NCI-H146 (cell line): Measurements from ENCODE around the gene KIF1A.
"Not testable (repeated sequence)": the region's sequence is repeated elsewhere in the genome, so short reads cannot be mapped to it uniquely, and the experiment has no call there.

Experiments used
- DNase-seq: peaks from one replicate; lab custom pipeline; 2025; lab: John Stamatoyannopoulos, UW

KIF1A gene

GRCh38 chr2:240702640-240703011 lies 117.4 kb downstream of the KIF1A start:
- DNase-seq, result no peak

GRCh38 chr2:240701736-240702639 lies 118.0 kb downstream of the KIF1A start:
- DNase-seq, result no peak

GRCh38 chr2:240701091-240701735 lies 118.8 kb downstream of the KIF1A start:
- no peak for DNase-seq

GRCh38 chr2:240700616-240701015 lies 119.4 kb downstream of the KIF1A start:
- not testable (repeated sequence) for DNase-seq

- DNase-seq, result not testable (repeated sequence)
These were observed 120.2 kb downstream of the KIF1A start for GRCh38 chr2:240699835-240700234.

GRCh38 chr2:240698852-240699561 lies 121.0 kb downstream of the KIF1A start:
- not testable (repeated sequence) for DNase-seq

- DNase-seq, result not testable (repeated sequence)
These were observed 123.5 kb downstream of the KIF1A start for GRCh38 chr2:240696469-240696868.

- DNase-seq, result not testable (repeated sequence)
These were observed 124.4 kb downstream of the KIF1A start for GRCh38 chr2:240695593-240695992.

GRCh38 chr2:240694304-240694703 lies 125.7 kb downstream of the KIF1A start:
- DNase-seq, result not testable (repeated sequence)

GRCh38 chr2:240692583-240693561 lies 127.1 kb downstream of the KIF1A start:
- DNase-seq, result not testable (repeated sequence)

- not testable (repeated sequence) for DNase-seq
These were observed 128.2 kb downstream of the KIF1A start, which contains the start of gene AQP12A for GRCh38 chr2:240691631-240692420. Gene AQP12A (plus strand): TSS chr2:240691866. CDS start chr2:240691914, 48 bp downstream.

- not testable (repeated sequence) for DNase-seq
These were observed 129.0 kb downstream of the KIF1A start for GRCh38 chr2:240691075-240691427.

- not testable (repeated sequence) for DNase-seq
These were observed 129.5 kb downstream of the KIF1A start for GRCh38 chr2:240690421-240691074.

- no peak for DNase-seq
These were observed 130.0 kb downstream of the KIF1A start for GRCh38 chr2:240689975-240690374.

- DNase-seq, result no peak
These were observed 131.5 kb downstream of the KIF1A start for GRCh38 chr2:240688553-240688919.

- DNase-seq, result no peak
These were observed 132.1 kb downstream of the KIF1A start for GRCh38 chr2:240687741-240688552.

GRCh38 chr2:240687045-240687740 lies 132.8 kb downstream of the KIF1A start:
- DNase-seq, result no peak

GRCh38 chr2:240686460-240686859 lies 133.6 kb downstream of the KIF1A start:
- DNase-seq, result no peak
